HG03378 (cell line): ENCODE measurements around the gene HYAL2.
A peak's percentile ranks its signal among the peaks of the same experiment; 100 is the strongest.

Source experiments
- ATAC-seq: cut with Tn5 transposase; IDR thresholded peaks from one replicate; pipeline ENCODE4 v1.9.1; 2021; ENCODE audit warnings: mild to moderate bottlenecking, moderate library complexity; ENCODE audit not compliant: unreplicated experiment

Gene HYAL2

GRCh38 chr3:50331364-50331907, 8.9 kb upstream of the HYAL2 start:
- no peak for ATAC-seq

- ATAC-seq, result no peak
These were observed 7.8 kb upstream of the HYAL2 start for GRCh38 chr3:50330330-50330729.

- peak; percentile 74 for ATAC-seq
These were observed 5.6 kb upstream of the HYAL2 start, which contains the start of gene TUSC2 for GRCh38 chr3:50327943-50328691. TSS of gene TUSC2 (minus strand) at chr3:50328223. CDS start at chr3:50328099, 124 bp downstream.

GRCh38 chr3:50327129-50327528, 4.6 kb upstream of the HYAL2 start:
- ATAC-seq, result no peak

GRCh38 chr3:50326182-50326541, 3.6 kb upstream of the HYAL2 start:
- ATAC-seq, result no peak

- no peak for ATAC-seq
These were observed 3.1 kb upstream of the HYAL2 start for GRCh38 chr3:50325497-50326181.

GRCh38 chr3:50325113-50325480, 2.6 kb upstream of the HYAL2 start:
- no peak for ATAC-seq

GRCh38 chr3:50324351-50325112, 2.0 kb upstream of the HYAL2 start:
- ATAC-seq, result no peak

- no peak for ATAC-seq
These were observed 1.2 kb upstream of the HYAL2 start for GRCh38 chr3:50323614-50324199.

- ATAC-seq, result no peak
These were observed 601 bp upstream of the HYAL2 start for GRCh38 chr3:50323092-50323600.

- ATAC-seq, result no peak
These were observed 495 bp downstream of the HYAL2 start for GRCh38 chr3:50322115-50322385.

GRCh38 chr3:50321336-50322114, 1.0 kb downstream of the HYAL2 start:
- ATAC-seq, result peak; percentile 52

GRCh38 chr3:50320853-50321335, 1.7 kb downstream of the HYAL2 start:
- peak; percentile 25 for ATAC-seq

GRCh38 chr3:50319894-50320625, 2.5 kb downstream of the HYAL2 start:
- no peak for ATAC-seq

- ATAC-seq, result no peak
These were observed 3.2 kb downstream of the HYAL2 start for GRCh38 chr3:50319181-50319893.

GRCh38 chr3:50318615-50319014, 3.9 kb downstream of the HYAL2 start:
- no peak for ATAC-seq

- ATAC-seq, result no peak
These were observed 4.4 kb downstream of the HYAL2 start for GRCh38 chr3:50318163-50318562.

GRCh38 chr3:50317300-50317699, 5.2 kb downstream of the HYAL2 start:
- no peak for ATAC-seq
